MM.1S (cell line): Measurements from ENCODE around the gene NPR3.

Experiments used
- DNase-seq: peaks from one replicate; pipeline ENCODE4 v3.0.0-alpha.2; 2015
- H2AFZ ChIP-seq: fragments of 300-600 bp; sonication (generic); 2 replicates; pipeline ENCODE4 v1.6.0; 2016; ENCODE audit warnings: antibody characterized with exemption, low read length
- H3F3A ChIP-seq: fragments of 300-600 bp; sonication (generic); 2 replicates; pipeline ENCODE4 v1.6.1; 2016; ENCODE audit warnings: mild to moderate bottlenecking, antibody characterized with exemption, low read length, moderate library complexity, mixed read lengths; ENCODE audit not compliant: insufficient read depth
- H3K27ac ChIP-seq: fragments of 300-600 bp; sonication (generic); 2 replicates; pipeline ENCODE4 v1.5.1; 2016; ENCODE audit warnings: mild to moderate bottlenecking, low read length
- H3K27me3 ChIP-seq: fragments of 300-600 bp; sonication (generic); replicated peaks from 2 replicates; pipeline ENCODE4 v1.6.0; 2016; ENCODE audit warnings: low read length; ENCODE audit not compliant: insufficient read depth
- H3K36me3 ChIP-seq: fragments of 300-600 bp; sonication (generic); replicated peaks from 2 replicates; pipeline ENCODE4 v1.6.1; 2016; ENCODE audit warnings: mild to moderate bottlenecking, low read length, mixed read lengths; ENCODE audit not compliant: insufficient read depth
- H3K4me1 ChIP-seq: fragments of 300-600 bp; sonication (generic); 2 replicates; pipeline ENCODE4 v1.6.1; 2016; ENCODE audit warnings: low read length, mixed read lengths
- H3K4me2 ChIP-seq: fragments of 300-600 bp; sonication (generic); 2 replicates; pipeline ENCODE4 v1.6.0; 2016; ENCODE audit warnings: low read depth, low read length
- H3K4me3 ChIP-seq: fragments of 300-600 bp; sonication (generic); 2 replicates; pipeline ENCODE4 v1.5.1; 2016; ENCODE audit warnings: low read length, mixed read lengths
- H3K79me2 ChIP-seq: fragments of 300-600 bp; sonication (generic); 2 replicates; pipeline ENCODE4 v1.6.1; 2016; ENCODE audit warnings: mixed run types, low read length, mixed read lengths
- H3K9ac ChIP-seq: fragments of 300-600 bp; sonication (generic); 2 replicates; pipeline ENCODE4 v1.6.1; 2016; ENCODE audit warnings: low read length, mixed read lengths
- H3K9me2 ChIP-seq: fragments of 300-600 bp; sonication (generic); replicated peaks from 2 replicates; pipeline ENCODE4 v1.6.1; 2016; ENCODE audit warnings: mild to moderate bottlenecking, low read length, mixed read lengths; ENCODE audit not compliant: insufficient read depth
- H3K9me3 ChIP-seq: fragments of 300-600 bp; sonication (generic); replicated peaks from 2 replicates; pipeline ENCODE4 v1.6.1; 2016; ENCODE audit warnings: mild to moderate bottlenecking, low read length, mixed read lengths; ENCODE audit not compliant: insufficient read depth
- H4K20me1 ChIP-seq: fragments of 300-600 bp; sonication (generic); 2 replicates; pipeline ENCODE4 v1.6.1; 2016; ENCODE audit warnings: mild to moderate bottlenecking, low read length, moderate library complexity, mixed read lengths; ENCODE audit not compliant: insufficient read depth
- CTCF ChIP-seq: fragments of 300-600 bp; sonication (generic); IDR thresholded peaks from 2 replicates; pipeline ENCODE4 v1.5.1; 2016; ENCODE audit warnings: antibody characterized with exemption, low read length, mixed read lengths
- EZH2 ChIP-seq: fragments of 300-600 bp; sonication (generic); optimal IDR thresholded peaks from 2 replicates; pipeline ENCODE3; 2017; ENCODE audit warnings: low read depth, mild to moderate bottlenecking, antibody characterized with exemption, low read length, mixed read lengths
- EZH2phosphoT487 ChIP-seq: fragments of 300-600 bp; sonication (generic); IDR thresholded peaks from 2 replicates; pipeline ENCODE4 v1.6.1; 2018; ENCODE audit warnings: antibody characterized with exemption, low read length

NPR3 gene

GRCh38 chr5:32840606-32841005 is 129.5 kb downstream of the NPR3 start:
- no peaks in the 10 kb centered on the region for H3K4me1 ChIP-seq
- H3K4me2 ChIP-seq: no peak overlapping the region
- no peaks in the 10 kb centered on the region for H3K9me2 ChIP-seq
- H2AFZ ChIP-seq: no peak overlapping the region
- H3K27ac ChIP-seq: no peak overlapping the region
- no peaks in the 10 kb centered on the region for H3K36me3 ChIP-seq
- H3K4me3 ChIP-seq: no peak overlapping the region
- H3F3A ChIP-seq: no peaks in the 10 kb centered on the region
- TF ChIP-seq EZH2phosphoT487: no peak
- no peak for TF ChIP-seq EZH2
- no peak for TF ChIP-seq CTCF
- no peaks in the 10 kb centered on the region for H3K9me3 ChIP-seq
- H4K20me1 ChIP-seq: no peaks in the 10 kb centered on the region
- H3K9ac ChIP-seq: no peak overlapping the region
- H3K27me3 ChIP-seq: no peaks in the 10 kb centered on the region
- no peaks in the 10 kb centered on the region for H3K79me2 ChIP-seq
- DNase-seq: no peak
